ENCODE results near the gene TEX54.
A peak's percentile ranks its signal among the peaks of the same experiment; 100 is the strongest.

DNA sequence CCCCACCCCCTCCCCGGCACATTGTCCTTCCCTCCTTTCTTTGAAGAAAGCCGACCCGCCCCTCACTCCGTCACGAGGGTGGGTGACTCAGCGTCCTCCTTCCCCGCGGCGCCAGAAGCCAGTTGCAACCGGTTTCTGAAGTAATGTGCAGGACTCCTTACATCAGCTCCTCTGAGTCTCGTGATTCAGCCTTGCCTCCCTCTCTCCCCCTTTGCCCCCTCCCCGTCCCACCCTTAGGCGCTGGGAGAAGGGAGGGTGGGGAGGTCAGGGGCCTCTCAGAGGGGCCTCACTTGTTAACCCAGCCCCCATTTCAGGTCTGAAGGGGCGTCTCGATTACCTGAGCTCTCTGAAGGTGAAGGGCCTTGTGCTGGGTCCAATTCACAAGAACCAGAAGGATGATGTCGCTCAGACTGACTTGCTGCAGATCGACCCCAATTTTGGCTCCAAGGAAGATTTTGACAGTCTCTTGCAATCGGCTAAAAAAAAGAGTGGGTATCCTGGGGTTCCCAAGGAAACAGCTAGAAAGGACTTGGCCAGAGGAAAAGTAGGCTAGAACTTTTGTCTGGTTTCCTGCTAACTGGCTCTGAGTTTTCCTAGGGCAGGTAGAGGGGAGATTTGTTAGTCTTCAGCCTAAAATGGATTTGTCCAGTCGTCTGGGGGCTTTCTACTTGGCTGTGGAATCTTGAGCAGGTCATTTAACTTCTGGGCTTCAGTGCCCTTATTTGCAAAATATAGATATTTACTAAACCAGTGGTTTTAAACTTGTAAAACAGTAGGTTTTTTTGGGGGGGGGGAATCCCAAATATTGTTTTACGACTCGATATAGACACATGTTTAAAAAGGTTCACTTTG lies 49.2 kb upstream of the TEX54 start:
- TF ChIP-seq, protein P1, sequence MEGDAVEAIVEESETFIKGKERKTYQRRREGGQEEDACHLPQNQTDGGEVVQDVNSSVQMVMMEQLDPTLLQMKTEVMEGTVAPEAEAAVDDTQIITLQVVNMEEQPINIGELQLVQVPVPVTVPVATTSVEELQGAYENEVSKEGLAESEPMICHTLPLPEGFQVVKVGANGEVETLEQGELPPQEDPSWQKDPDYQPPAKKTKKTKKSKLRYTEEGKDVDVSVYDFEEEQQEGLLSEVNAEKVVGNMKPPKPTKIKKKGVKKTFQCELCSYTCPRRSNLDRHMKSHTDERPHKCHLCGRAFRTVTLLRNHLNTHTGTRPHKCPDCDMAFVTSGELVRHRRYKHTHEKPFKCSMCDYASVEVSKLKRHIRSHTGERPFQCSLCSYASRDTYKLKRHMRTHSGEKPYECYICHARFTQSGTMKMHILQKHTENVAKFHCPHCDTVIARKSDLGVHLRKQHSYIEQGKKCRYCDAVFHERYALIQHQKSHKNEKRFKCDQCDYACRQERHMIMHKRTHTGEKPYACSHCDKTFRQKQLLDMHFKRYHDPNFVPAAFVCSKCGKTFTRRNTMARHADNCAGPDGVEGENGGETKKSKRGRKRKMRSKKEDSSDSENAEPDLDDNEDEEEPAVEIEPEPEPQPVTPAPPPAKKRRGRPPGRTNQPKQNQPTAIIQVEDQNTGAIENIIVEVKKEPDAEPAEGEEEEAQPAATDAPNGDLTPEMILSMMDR (conservative IDR thresholded peaks at IDR 0.05; ENCODE audit: low read length): 0 out of 2 replicates have a peak, but pooled peaks have one; percentile 57
- no peak for TF ChIP-seq EZH2phosphoT487 (IDR thresholded peaks at IDR 0.05; ENCODE audit: borderline replicate concordance, low read depth, low read length)

Measured in OCI-LY7 (cell line).